Measurements from ENCODE around the gene DIMT1.

DIMT1 gene

GRCh38 chr5:62369039-62369438 lies 34.7 kb downstream of the DIMT1 start:
- DNase-seq: no peak

- DNase-seq: no peak
These were observed 41.0 kb downstream of the DIMT1 start for GRCh38 chr5:62362701-62363100.

DNA sequence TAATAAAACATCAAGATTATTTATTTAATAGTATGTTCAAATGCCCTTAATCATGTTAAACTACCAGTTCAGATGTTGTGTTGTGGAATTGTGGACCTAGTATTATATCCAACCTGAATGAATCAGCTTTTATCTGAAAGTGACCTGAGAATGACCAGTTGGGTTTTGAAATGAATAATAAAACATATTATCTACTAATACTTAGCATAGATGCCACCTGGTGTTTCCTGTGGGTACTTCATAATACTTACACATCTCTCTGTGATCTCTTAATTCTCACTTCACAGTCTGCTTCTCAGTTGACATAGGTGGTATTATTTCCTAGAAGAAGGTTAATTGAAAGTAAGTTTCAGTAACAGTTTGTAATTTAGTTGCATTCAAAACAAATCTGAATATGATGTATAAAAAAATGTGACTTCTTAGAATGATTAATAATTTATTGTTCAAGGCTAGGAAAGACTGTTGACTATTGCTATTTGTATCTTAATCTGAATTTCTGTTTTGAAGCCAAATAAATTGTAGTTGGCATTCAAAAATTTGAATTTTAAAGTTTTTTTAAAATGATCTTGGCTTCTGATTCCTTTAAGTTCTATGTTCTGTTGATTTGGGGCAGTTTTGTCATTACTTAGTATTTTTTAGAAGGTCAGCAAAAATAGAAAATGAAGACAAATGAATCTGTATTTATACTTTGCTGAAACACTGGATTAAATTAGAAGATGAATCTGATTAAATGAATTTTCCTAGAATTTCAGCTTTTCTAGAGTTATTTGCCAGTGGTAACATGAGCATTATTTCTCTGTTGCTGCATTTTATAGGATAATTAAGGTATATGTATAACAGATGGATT lies 49.5 kb downstream of the DIMT1 start:
- no peak for DNase-seq

- DNase-seq: no peak
These were observed 54.8 kb downstream of the DIMT1 start for GRCh38 chr5:62348723-62349481.

DNA sequence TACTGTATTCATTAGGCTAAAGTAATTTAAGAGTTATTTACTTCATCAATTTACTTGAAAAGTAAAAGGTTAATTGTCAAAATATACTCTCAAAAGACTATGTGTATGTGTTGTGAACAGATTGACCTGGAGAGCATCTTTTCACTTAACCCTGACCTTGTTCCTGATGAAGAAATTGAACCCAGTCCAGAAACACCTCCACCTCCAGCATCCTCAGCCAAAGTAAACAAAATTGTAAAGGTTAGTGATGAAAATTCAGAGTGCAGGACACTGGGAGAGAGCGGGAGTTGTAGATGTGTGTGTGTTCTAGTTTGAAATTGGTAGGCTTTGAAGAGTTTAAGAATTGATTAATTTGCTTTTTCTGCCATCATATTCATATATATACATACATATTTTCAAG lies 55.8 kb downstream of the DIMT1 start:
- no peak for DNase-seq

GRCh38 chr5:62346748-62347147 lies 57.0 kb downstream of the DIMT1 start:
- no peak for DNase-seq

DNA sequence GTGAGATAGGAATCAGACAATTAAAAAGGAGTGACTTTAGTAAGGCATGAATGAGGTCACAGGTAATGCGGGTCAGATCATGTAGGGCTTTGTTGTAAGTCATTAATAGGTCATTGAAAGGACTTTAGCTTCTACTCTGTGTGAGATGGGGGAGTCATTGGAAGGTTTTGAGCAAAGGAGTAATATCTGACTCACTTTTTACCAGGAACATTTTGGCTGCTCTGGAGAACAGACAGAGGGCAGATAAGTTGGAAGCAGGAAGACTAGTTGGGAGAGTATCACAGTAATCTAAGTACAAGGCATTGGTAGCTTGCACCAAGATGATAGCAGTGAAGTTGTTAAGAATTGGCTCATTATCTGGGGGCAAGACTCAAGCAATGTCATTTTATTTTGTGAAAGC lies 60.3 kb downstream of the DIMT1 start:
- DNase-seq: no peak

- DNase-seq: no peak
These were observed 61.2 kb downstream of the DIMT1 start for GRCh38 chr5:62342476-62342837.

DNA sequence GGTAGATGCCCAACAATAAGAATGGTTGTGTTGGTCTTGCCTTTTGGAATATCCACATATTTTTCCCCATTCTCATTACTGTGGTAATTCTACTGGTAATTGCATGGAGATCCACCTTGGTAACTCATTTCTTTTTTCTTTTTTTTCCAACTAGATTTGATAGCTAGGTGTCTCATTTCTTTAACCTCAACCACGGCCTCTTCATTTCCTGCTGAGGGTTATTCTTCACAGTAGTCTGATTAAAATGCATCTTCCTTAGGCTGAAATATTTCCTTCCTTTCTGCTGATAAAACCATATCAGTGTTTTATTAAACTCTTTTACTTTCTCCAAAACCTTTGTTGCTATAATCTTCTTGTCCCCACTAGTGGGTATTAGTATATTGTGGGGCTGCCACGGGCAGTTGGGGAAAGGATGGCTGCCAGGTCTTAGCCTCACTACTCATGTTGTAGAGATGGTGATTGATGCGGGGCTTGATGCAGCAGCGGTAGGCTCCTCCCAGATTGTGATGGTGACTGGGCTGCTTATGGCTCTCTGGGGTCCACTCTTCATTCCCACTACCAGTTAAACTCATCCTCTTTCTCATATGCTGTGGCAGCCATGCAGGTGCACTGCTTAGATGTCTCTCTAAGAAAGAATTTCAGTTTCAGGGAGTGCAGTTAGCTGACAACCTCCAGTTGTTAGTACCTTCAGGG lies 61.8 kb downstream of the DIMT1 start:
- no peak for DNase-seq

DNA sequence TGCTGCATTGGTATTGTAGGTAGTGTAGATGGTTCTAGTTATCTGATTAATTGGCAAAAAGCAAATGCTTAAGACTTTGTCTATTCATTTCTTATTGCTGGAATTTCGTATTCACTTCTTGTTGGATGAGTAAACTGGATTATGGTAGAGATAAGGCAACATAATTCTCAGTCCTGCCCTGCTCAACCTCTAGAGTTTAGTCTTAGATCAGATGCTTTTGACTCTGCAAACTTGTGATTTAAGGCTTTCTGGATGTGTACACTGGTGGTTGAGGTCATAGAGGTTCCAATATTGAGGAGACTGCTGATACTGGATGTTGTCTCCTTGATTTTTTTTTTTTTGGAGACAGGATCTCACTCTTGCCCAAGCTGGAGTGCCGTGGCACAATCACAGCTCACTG lies 62.7 kb downstream of the DIMT1 start:
- DNase-seq: no peak

DNA sequence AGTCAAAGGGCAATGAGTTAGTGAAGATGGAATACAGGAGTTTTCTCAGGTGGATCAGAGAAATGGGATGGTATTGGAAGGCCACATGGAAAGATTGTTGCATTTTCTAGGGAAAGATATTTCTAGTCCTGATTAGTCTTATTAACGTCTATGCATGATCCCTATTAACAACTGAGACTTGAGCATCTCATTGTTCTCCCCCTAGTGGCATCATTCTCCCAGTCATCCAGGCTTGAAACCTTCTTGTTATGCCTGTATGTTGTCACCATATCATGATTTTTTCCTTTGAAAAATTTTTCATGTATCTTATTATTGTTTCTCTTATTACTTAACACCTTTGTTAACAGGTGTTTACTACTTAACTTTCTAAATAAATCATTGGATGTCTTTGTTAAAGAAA lies 63.3 kb downstream of the DIMT1 start:
- DNase-seq: no peak
